Colonic mucosa (tissue), 4 donors: ENCODE measurements around the gene HLA-DRA. TPM values are rescaled to one million over a fixed set of nuclear protein-coding genes. Genes with fewer than 3 reads are reported as not detected.

Experiments
- DNase-seq: peaks from one replicate; pipeline ENCODE4 v3.0.0-alpha.2; 2020
- H3K27ac ChIP-seq: fragments of 200-600 bp; one replicate; pipeline ENCODE4 v1.8.0; 2021
- H3K27me3 ChIP-seq: fragments of 200-600 bp; one replicate; pipeline ENCODE4 v1.8.0; 2021
- H3K36me3 ChIP-seq: fragments of 200-600 bp; one replicate; pipeline ENCODE4 v1.8.0; 2021
- H3K4me1 ChIP-seq: fragments of 200-600 bp; one replicate; pipeline ENCODE4 v1.8.0; 2021; ENCODE audit warnings: mild to moderate bottlenecking
- H3K4me3 ChIP-seq: fragments of 200-600 bp; one replicate; pipeline ENCODE4 v1.8.0; 2021
- H3K9ac ChIP-seq, 2 donors: one replicate each; pipeline ENCODE4 v1.7.0; 2013; ENCODE audit warnings: control low read depth in 2 of 2, low read depth in 2 of 2, low read length in 2 of 2
- H3K9me3 ChIP-seq: fragments of 200-600 bp; one replicate; pipeline ENCODE4 v1.8.0; 2021
- CTCF ChIP-seq: fragments of 200-600 bp; IDR thresholded peaks from one replicate; pipeline ENCODE4 v1.8.0; 2022; ENCODE audit warnings: antibody characterized with exemption, mild to moderate bottlenecking
- intact Hi-C: fragments of 100-400 bp; cut with DNase I; formaldehyde crosslinking; loops from one replicate; pipeline ENCODE4 v1.14.1; 2022
- total RNA-seq, 2 donors: library from RNA; stranded (reverse); fragmentation: NEBNext Ultra II Directional in 1 of 2; extraction: Animal tissue kit (Norgen Biotek cat#: 25700) in 1 of 2; gene quantifications; one replicate each; pipeline ENCODE4 v1.2.1, GENCODE V29; 2021
- donor health status: healthy.
- donor health status: DM: no; HTN: no; CAD: no.
- donor health status: DM: no; HTN: no; CAD: no.

Gene HLA-DRA
- total RNA-seq, 2 donors from 2014 or later = 44.3 to 185 TPM

- no peak for TF ChIP-seq CTCF
- H3K4me3 ChIP-seq = no peak overlapping the region
- no peaks in the 10 kb centered on the region for H3K9me3 ChIP-seq
- H3K27me3 ChIP-seq = no peaks in the 10 kb centered on the region
- H3K36me3 ChIP-seq = no peaks in the 10 kb centered on the region
- no peak overlapping the region for H3K27ac ChIP-seq
- H3K9ac ChIP-seq = no peak overlapping the region
- DNase-seq = no peak
- intact Hi-C loops = no loop called here
- no peaks in the 10 kb centered on the region for H3K4me1 ChIP-seq
Observed at GRCh38 chr6:32424589-32425300, 14.9 kb upstream of the HLA-DRA start.

- Histone ChIP-seq H3K9me3 (no peaks in the 10 kb centered on the region), H3K27ac (no peak overlapping the region), H3K4me1 (no peaks in the 10 kb centered on the region), H3K4me3 (no peak overlapping the region), H3K9ac (no peak overlapping the region), H3K36me3 (no peaks in the 10 kb centered on the region), H3K27me3 (no peaks in the 10 kb centered on the region)
- no peak for TF ChIP-seq CTCF
- intact Hi-C loops = no loop called here
- DNase-seq = no peak
Observed at GRCh38 chr6:32426338-32426737, 13.3 kb upstream of the HLA-DRA start.

- no peak for DNase-seq
- Histone ChIP-seq H3K4me3 (no peak overlapping the region), H3K27me3 (no peaks in the 10 kb centered on the region), H3K4me1 (no peaks in the 10 kb centered on the region), H3K9me3 (no peaks in the 10 kb centered on the region), H3K36me3 (no peaks in the 10 kb centered on the region), H3K27ac (no peak overlapping the region), H3K9ac (no peak overlapping the region)
- intact Hi-C loops = no loop called here
- TF ChIP-seq CTCF = no peak
Observed at GRCh38 chr6:32427218-32427617, 12.5 kb upstream of the HLA-DRA start.

- TF ChIP-seq CTCF = no peak
- intact Hi-C loops = no loop called here
Observed at GRCh38 chr6:32427934-32428474, 11.7 kb upstream of the HLA-DRA start.

GRCh38 chr6:32430179-32430578 is 9.5 kb upstream of the HLA-DRA start:
- intact Hi-C loops = loop anchor here (5.0 kb wide), 1 partner anchor 272 kb away; no protein-coding TSS in a partner anchor
- Histone ChIP-seq H3K36me3 (no peaks in the 10 kb centered on the region), H3K9ac (no peak overlapping the region), H3K4me3 (no peak overlapping the region), H3K4me1 (no peaks in the 10 kb centered on the region), H3K9me3 (no peaks in the 10 kb centered on the region), H3K27ac (no peak overlapping the region), H3K27me3 (no peaks in the 10 kb centered on the region)
- TF ChIP-seq CTCF = no peak
- DNase-seq = no peak

More at GRCh38 chr6:32427934-32428474, 11.7 kb upstream of the HLA-DRA start:
- Histone ChIP-seq H3K36me3 (no peaks in the 10 kb centered on the region), H3K9me3 (no peaks in the 10 kb centered on the region), H3K9ac (no peak overlapping the region), H3K27me3 (no peaks in the 10 kb centered on the region), H3K4me1 (no peaks in the 10 kb centered on the region), H3K27ac (no peak overlapping the region), H3K4me3 (no peak overlapping the region)
- DNase-seq = no peak
